Neural cell (in vitro differentiated cells): Measurements from ENCODE around the gene CCL14. TPM values are rescaled to one million over a fixed set of nuclear protein-coding genes. Genes with fewer than 3 reads are reported as not detected.

Experiments used
- H2AFZ ChIP-seq: fragments of 200-600, 300-800 bp; sonication (generic), shearing (Covaris generic); 2 replicates; pipeline ENCODE4 v1.6.0; 2014; ENCODE audit warnings: low read depth, mild to moderate bottlenecking, antibody characterized with exemption, low read length, moderate library complexity
- H3F3A ChIP-seq: fragments of 200-600 bp; shearing (Covaris generic); 2 replicates; pipeline ENCODE4 v1.6.1; 2016; ENCODE audit warnings: mild to moderate bottlenecking, moderate library complexity, mixed read lengths, antibody characterized with exemption, low read length; ENCODE audit not compliant: insufficient read depth, poor library complexity, severe bottlenecking
- H3K27ac ChIP-seq: fragments of 200-600, 300-800 bp; sonication (generic), shearing (Covaris generic); 2 replicates; pipeline ENCODE4 v1.5.1; 2014; ENCODE audit warnings: mild to moderate bottlenecking, low read length, moderate library complexity
- H3K27me3 ChIP-seq: fragments of 300-800, 200-600 bp; sonication (generic), shearing (Covaris generic); 2 replicates; pipeline ENCODE4 v1.6.0; 2014; ENCODE audit warnings: mild to moderate bottlenecking, low read depth, low read length, moderate library complexity; ENCODE audit not compliant: insufficient read depth
- H3K36me3 ChIP-seq: fragments of 300-800, 200-600 bp; sonication (generic), shearing (Covaris generic); 2 replicates; pipeline ENCODE4 v1.5.1; 2014; ENCODE audit warnings: mild to moderate bottlenecking, antibody characterized with exemption, low read length, moderate library complexity; ENCODE audit not compliant: insufficient read depth
- H3K4me2 ChIP-seq: fragments of 300-800, 200-600 bp; sonication (generic), shearing (Covaris generic); 2 replicates; pipeline ENCODE4 v1.6.0; 2014; ENCODE audit warnings: mild to moderate bottlenecking, low read length
- H3K4me3 ChIP-seq: fragments of 300-800, 200-600 bp; sonication (generic), shearing (Covaris generic); 2 replicates; pipeline ENCODE4 v1.5.1; 2014; ENCODE audit warnings: mild to moderate bottlenecking, low read length, moderate library complexity
- H3K79me2 ChIP-seq: fragments of 200-600 bp; shearing (Covaris generic); replicated peaks from 2 replicates; pipeline ENCODE4 v1.6.0; 2014; ENCODE audit warnings: mild to moderate bottlenecking, low read length, moderate library complexity; ENCODE audit not compliant: insufficient read depth
- H3K9ac ChIP-seq: fragments of 300-800, 200-600 bp; sonication (generic), shearing (Covaris generic); 2 replicates; pipeline ENCODE4 v1.6.1; 2016; ENCODE audit warnings: mild to moderate bottlenecking, low read length, mixed read lengths
- H3K9me2 ChIP-seq: fragments of 200-600 bp; shearing (Covaris generic); 2 replicates; pipeline ENCODE4 v1.6.1; 2016; ENCODE audit warnings: mild to moderate bottlenecking, low read length, mixed read lengths; ENCODE audit not compliant: insufficient read depth
- H3K9me3 ChIP-seq: fragments of 200-600, 300-800 bp; sonication (generic), shearing (Covaris generic); 2 replicates; pipeline ENCODE4 v1.6.1; 2016; ENCODE audit warnings: mild to moderate bottlenecking, mixed run types, low read length, moderate library complexity, mixed read lengths
- H4K20me1 ChIP-seq: fragments of 200-600 bp; shearing (Covaris generic); 2 replicates; pipeline ENCODE4 v1.6.1; 2016; ENCODE audit warnings: mild to moderate bottlenecking, mixed run types; ENCODE audit not compliant: insufficient read depth
- EP300 ChIP-seq: fragments of 450-650 bp; conservative IDR thresholded peaks from 2 replicates; pipeline ENCODE4 v1.6.1; 2014; ENCODE audit warnings: antibody characterized with exemption, mild to moderate bottlenecking, moderate library complexity; ENCODE audit not compliant: poor library complexity, severe bottlenecking
- EZH2 ChIP-seq: fragments of 200-600, 300-800 bp; shearing (Covaris generic), sonication (generic); IDR thresholded peaks from 2 replicates; pipeline ENCODE4 v1.6.1; 2014; ENCODE audit warnings: antibody characterized with exemption, low read length, borderline replicate concordance, mild to moderate bottlenecking; ENCODE audit not compliant: insufficient read depth, poor library complexity, severe bottlenecking
- MXI1 ChIP-seq: fragments of 450-650 bp; conservative IDR thresholded peaks from 2 replicates; pipeline ENCODE4 v1.6.1; 2014; ENCODE audit warnings: antibody characterized with exemption, mild to moderate bottlenecking; ENCODE audit not compliant: poor library complexity, severe bottlenecking
- POLR2AphosphoS5 ChIP-seq: IDR thresholded peaks from 2 replicates; pipeline ENCODE4 v1.6.1; 2012
- RAD21 ChIP-seq: fragments of 450-650 bp; conservative IDR thresholded peaks from 2 replicates; pipeline ENCODE4 v1.6.1; 2014; ENCODE audit warnings: antibody characterized with exemption, mild to moderate bottlenecking, moderate library complexity
- SMC3 ChIP-seq: fragments of 450-650 bp; conservative IDR thresholded peaks from 2 replicates; pipeline ENCODE4 v1.6.1; 2014; ENCODE audit warnings: antibody characterized with exemption, mild to moderate bottlenecking, moderate library complexity; ENCODE audit not compliant: poor library complexity
- TAF1 ChIP-seq: IDR thresholded peaks from 2 replicates; pipeline ENCODE4 v1.6.1; 2012; ENCODE audit warnings: low read depth
- polyA plus RNA-seq: library from polyadenylated mRNA; depleted of rRNA; stranded (reverse); fragments of >200 nt; gene quantifications from 2 replicates; pipeline ENCODE4 v1.2.3, GENCODE V29; 2014
- TF ChIP-seq, protein P1 (sequence below): fragments of 450-650 bp; IDR thresholded peaks from 2 replicates; pipeline ENCODE4 v1.5.1; 2014; ENCODE audit warnings: antibody characterized with exemption, mild to moderate bottlenecking, moderate library complexity; ENCODE audit not compliant: poor library complexity, severe bottlenecking
- TF ChIP-seq, protein P2 (sequence below): IDR thresholded peaks from 2 replicates; pipeline ENCODE4 v1.6.1; 2012; ENCODE audit warnings: borderline replicate concordance

The CCL14 gene
- polyA plus RNA-seq, 1 donor from 2014 or later: not detected

DNA sequence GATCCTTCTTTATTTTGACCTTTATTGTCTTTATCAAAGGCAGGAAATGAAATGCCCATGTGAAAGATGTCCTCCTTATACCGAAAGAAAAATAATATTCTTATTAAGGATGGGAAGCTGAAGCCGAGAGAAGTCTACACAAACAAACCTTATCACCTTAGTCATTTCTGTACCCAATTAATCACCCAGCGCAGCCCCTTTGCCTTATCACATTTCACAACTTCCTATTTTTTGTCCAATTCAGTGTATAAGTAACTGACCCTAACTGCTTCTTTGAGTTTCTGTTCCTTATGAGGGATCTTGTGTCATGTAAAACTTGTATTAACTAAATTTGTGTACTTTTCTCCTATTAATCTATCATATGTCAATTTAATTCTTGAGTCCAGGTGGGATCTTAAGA is 47.6 kb upstream of the CCL14 start:
- Histone ChIP-seq H3F3A (no peaks in the 10 kb centered on the region), H3K4me3 (no peak overlapping the region), H3K9ac (no peak overlapping the region), H3K27ac (no peak overlapping the region), H3K36me3 (no peaks in the 10 kb centered on the region), H3K79me2 (no peaks in the 10 kb centered on the region), H2AFZ (no peak overlapping the region), H3K9me3 (no peaks in the 10 kb centered on the region), H3K27me3 (no peaks in the 10 kb centered on the region), H4K20me1 (no peaks in the 10 kb centered on the region), H3K4me2 (no peak overlapping the region), H3K9me2 (no peaks in the 10 kb centered on the region)
- TF ChIP-seq, protein P1, sequence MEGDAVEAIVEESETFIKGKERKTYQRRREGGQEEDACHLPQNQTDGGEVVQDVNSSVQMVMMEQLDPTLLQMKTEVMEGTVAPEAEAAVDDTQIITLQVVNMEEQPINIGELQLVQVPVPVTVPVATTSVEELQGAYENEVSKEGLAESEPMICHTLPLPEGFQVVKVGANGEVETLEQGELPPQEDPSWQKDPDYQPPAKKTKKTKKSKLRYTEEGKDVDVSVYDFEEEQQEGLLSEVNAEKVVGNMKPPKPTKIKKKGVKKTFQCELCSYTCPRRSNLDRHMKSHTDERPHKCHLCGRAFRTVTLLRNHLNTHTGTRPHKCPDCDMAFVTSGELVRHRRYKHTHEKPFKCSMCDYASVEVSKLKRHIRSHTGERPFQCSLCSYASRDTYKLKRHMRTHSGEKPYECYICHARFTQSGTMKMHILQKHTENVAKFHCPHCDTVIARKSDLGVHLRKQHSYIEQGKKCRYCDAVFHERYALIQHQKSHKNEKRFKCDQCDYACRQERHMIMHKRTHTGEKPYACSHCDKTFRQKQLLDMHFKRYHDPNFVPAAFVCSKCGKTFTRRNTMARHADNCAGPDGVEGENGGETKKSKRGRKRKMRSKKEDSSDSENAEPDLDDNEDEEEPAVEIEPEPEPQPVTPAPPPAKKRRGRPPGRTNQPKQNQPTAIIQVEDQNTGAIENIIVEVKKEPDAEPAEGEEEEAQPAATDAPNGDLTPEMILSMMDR: no peak
- TF ChIP-seq RAD21: no peak
- TF ChIP-seq, protein P2, sequence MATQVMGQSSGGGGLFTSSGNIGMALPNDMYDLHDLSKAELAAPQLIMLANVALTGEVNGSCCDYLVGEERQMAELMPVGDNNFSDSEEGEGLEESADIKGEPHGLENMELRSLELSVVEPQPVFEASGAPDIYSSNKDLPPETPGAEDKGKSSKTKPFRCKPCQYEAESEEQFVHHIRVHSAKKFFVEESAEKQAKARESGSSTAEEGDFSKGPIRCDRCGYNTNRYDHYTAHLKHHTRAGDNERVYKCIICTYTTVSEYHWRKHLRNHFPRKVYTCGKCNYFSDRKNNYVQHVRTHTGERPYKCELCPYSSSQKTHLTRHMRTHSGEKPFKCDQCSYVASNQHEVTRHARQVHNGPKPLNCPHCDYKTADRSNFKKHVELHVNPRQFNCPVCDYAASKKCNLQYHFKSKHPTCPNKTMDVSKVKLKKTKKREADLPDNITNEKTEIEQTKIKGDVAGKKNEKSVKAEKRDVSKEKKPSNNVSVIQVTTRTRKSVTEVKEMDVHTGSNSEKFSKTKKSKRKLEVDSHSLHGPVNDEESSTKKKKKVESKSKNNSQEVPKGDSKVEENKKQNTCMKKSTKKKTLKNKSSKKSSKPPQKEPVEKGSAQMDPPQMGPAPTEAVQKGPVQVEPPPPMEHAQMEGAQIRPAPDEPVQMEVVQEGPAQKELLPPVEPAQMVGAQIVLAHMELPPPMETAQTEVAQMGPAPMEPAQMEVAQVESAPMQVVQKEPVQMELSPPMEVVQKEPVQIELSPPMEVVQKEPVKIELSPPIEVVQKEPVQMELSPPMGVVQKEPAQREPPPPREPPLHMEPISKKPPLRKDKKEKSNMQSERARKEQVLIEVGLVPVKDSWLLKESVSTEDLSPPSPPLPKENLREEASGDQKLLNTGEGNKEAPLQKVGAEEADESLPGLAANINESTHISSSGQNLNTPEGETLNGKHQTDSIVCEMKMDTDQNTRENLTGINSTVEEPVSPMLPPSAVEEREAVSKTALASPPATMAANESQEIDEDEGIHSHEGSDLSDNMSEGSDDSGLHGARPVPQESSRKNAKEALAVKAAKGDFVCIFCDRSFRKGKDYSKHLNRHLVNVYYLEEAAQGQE: no peak
- no peak for TF ChIP-seq EP300
- no peak for TF ChIP-seq TAF1
- no peak for TF ChIP-seq SMC3
- TF ChIP-seq POLR2AphosphoS5: no peak
- no peak for TF ChIP-seq EZH2
- TF ChIP-seq MXI1: no peak

DNA sequence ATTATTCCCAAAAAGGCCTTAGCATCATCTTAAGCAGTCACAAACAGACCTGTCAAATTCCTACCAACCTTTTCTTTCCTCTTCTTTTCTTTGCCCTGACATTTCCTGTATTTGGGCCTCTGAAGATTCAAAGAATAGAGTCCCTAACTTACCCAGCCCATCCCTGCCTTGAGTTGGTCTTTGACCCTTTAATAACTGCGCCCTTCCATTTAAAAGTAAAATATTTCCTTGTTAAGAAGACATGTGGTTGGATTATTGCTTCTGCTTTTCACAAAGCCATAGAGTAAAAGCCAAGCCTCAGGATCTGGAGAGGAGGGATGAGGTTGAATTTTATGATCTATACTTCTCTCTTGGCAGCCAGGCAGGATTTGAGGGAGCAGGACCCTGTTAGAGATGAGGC is 44.4 kb upstream of the CCL14 start:
- Histone ChIP-seq H3K27ac (no peak overlapping the region), H3F3A (no peaks in the 10 kb centered on the region), H3K4me3 (no peak overlapping the region), H3K9me2 (no peaks in the 10 kb centered on the region), H4K20me1 (no peaks in the 10 kb centered on the region), H3K36me3 (no peaks in the 10 kb centered on the region), H3K27me3 (no peaks in the 10 kb centered on the region), H3K9me3 (no peaks in the 10 kb centered on the region), H2AFZ (no peak overlapping the region), H3K4me2 (no peak overlapping the region), H3K79me2 (no peaks in the 10 kb centered on the region), H3K9ac (no peak overlapping the region)
- no peak for TF ChIP-seq EP300
- no peak for TF ChIP-seq RAD21
- no peak for TF ChIP-seq EZH2
- TF ChIP-seq, protein P2: no peak
- no peak for TF ChIP-seq POLR2AphosphoS5
- TF ChIP-seq SMC3: no peak
- TF ChIP-seq TAF1: no peak
- no peak for TF ChIP-seq MXI1
- TF ChIP-seq, protein P1: no peak
